C4-2B (cell line): ENCODE measurements around the gene MUTYH.

ENCODE experiments used
- ZFX ChIP-seq: fragments of 450-650 bp; IDR thresholded peaks from 2 replicates; pipeline ENCODE4 v1.6.1; 2017
- TF ChIP-seq, protein P1 (sequence below): fragments of 450-650 bp; conservative IDR thresholded peaks from 2 replicates; pipeline ENCODE4 v1.5.1; 2017; ENCODE audit warnings: mild to moderate bottlenecking

DNA sequence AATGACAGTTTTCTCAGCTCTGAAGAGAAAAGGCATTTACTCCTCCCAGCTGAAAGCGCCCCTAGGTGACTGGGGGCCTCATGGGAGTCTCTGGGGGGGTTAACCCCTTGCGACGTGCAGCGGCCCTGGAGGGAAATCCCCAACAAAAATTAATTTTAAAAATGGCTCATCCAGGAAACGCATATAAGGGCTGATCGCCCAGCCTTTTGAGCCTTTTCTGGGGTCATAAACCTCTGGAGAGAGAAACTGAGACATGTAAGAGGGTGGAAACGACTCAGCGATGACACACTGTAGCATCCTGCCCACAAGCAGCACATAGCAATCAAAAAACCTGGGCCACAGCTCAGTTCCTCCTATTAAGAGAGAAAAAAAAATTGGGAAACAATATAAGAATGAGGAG lies 33.9 kb downstream of the MUTYH start:
- TF ChIP-seq, protein P1, sequence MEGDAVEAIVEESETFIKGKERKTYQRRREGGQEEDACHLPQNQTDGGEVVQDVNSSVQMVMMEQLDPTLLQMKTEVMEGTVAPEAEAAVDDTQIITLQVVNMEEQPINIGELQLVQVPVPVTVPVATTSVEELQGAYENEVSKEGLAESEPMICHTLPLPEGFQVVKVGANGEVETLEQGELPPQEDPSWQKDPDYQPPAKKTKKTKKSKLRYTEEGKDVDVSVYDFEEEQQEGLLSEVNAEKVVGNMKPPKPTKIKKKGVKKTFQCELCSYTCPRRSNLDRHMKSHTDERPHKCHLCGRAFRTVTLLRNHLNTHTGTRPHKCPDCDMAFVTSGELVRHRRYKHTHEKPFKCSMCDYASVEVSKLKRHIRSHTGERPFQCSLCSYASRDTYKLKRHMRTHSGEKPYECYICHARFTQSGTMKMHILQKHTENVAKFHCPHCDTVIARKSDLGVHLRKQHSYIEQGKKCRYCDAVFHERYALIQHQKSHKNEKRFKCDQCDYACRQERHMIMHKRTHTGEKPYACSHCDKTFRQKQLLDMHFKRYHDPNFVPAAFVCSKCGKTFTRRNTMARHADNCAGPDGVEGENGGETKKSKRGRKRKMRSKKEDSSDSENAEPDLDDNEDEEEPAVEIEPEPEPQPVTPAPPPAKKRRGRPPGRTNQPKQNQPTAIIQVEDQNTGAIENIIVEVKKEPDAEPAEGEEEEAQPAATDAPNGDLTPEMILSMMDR = no peak
- no peak for TF ChIP-seq ZFX
